Heart left ventricle (tissue), 13 donors: Measurements from ENCODE around the gene CCDC47.

ENCODE experiments used
- CTCF ChIP-seq, 12 donors: fragments of 200-600 bp; sonication (generic) in 4 of 12; IDR thresholded peaks; one replicate each; pipeline versions ENCODE4 v1.5.0 to v1.8.0; 2018 to 2022; ENCODE audit warnings: antibody characterized with exemption in 12 of 12, mild to moderate bottlenecking in 5 of 12
- POLR2A ChIP-seq, 2 donors: fragments of 450-650 bp; IDR thresholded peaks; one replicate each; pipeline ENCODE4 v1.6.1; 2017; ENCODE audit warnings: antibody characterized with exemption in 2 of 2, mild to moderate bottlenecking in 2 of 2, moderate library complexity in 2 of 2
- donor health status: ischemic (EF 13 %, LVEDD 7.1; RV severe dilation, severe dysfunction).
- donor health status: DM: no; HTN: yes; CAD: no.
- donor health status: DM: no; HTN: no; CAD: no.
- donor health status: ischemic (EF 25% LVEDD 6.9; RV normal size, moderate dysfunction).
- donor health status: ischemic (EF 25% LVEDD 5.7; RV mildly dilated, moderate dysfunction).
- donor health status: ischemic (EF 35%, LVEDD 5.7; RV mildly dilated, moderate dysfunction).
- donor health status: nonischemic (EF 11% LVEDD 7.7; RV severe dilation, severe dysfunction).
- donor health status: DM: yes; HTN: yes; CAD: no.
- donor health status: PGD.
- donor health status: ischemic (EF 29% LVEDD 5.4; RV normal size, mild dysfunction).
- donor health status: nonischemic (EF 23%, LVEDD 6.1; RV moderate dilation, normal function).

- TF ChIP-seq CTCF (IDR thresholded peaks at IDR 0.05) (no peak), POLR2A (IDR thresholded peaks at IDR 0.05) (no peak)
Observed at GRCh38 chr17:63699638-63700527, 73.5 kb downstream of the CCDC47 start, which contains the start of gene LIMD2.
